Caco-2 (cell line): ENCODE measurements around the gene TRAPPC14. TPM values are rescaled to one million over a fixed set of nuclear protein-coding genes. Genes with fewer than 3 reads are reported as not detected.

ENCODE experiments used
- BruUV-seq: library from RNA; stranded (reverse); fragments of 400-500 nt; replicated peaks from 2 replicates; lab custom pipeline; 2021; lab: Mats Ljungman, UMichigan
- CTCF ChIA-PET: fragments of 300-600 bp; sonication (Branson Sonifier 250); formaldehyde crosslinking; loops from one replicate; lab custom pipeline; 2022; ENCODE audit warnings: antibody characterized with exemption; lab: Charles Lee
- POLR2A ChIA-PET: fragments of 300-600 bp; sonication (Branson Sonifier 250); formaldehyde crosslinking; loops from one replicate; lab custom pipeline; 2022; ENCODE audit warnings: antibody characterized with exemption; lab: Charles Lee
- DNase-seq, 2 experiments: peaks; one replicate each; pipeline versions ENCODE4 v3.0.0 to v3.0.0-alpha.2; 2020 to 2022
- H3K27me3 ChIP-seq: replicated peaks from 2 replicates; pipeline ENCODE4 v1.6.0; 2011; ENCODE audit warnings: low read length; ENCODE audit not compliant: control insufficient read depth, insufficient read depth
- H3K36me3 ChIP-seq: 2 replicates; pipeline ENCODE4 v1.5.1; 2011; ENCODE audit warnings: low read length; ENCODE audit not compliant: control insufficient read depth, insufficient read depth
- H3K4me1 ChIP-seq: fragments of 250-450 bp; sonication (Bioruptor Pico); 2 replicates; pipeline ENCODE4 v1.5.1; 2020; ENCODE audit warnings: mild to moderate bottlenecking
- H3K4me3 ChIP-seq: 2 replicates; pipeline ENCODE4 v1.5.1; 2011; ENCODE audit warnings: low read depth, mild to moderate bottlenecking, control low read depth, low read length
- H3K9me3 ChIP-seq: fragments of 250-450 bp; sonication (Bioruptor Pico); 2 replicates; pipeline ENCODE4 v1.5.1; 2020; ENCODE audit warnings: mild to moderate bottlenecking, moderate library complexity
- H3K27ac Mint-ChIP-seq: one replicate; pipeline ENCODE4 v1.8.0; 2022; ENCODE audit warnings: mixed read lengths; ENCODE audit not compliant: unreplicated experiment
- H3K27me3 Mint-ChIP-seq: one replicate; pipeline ENCODE4 v1.8.0; 2022; ENCODE audit warnings: mixed read lengths; ENCODE audit not compliant: insufficient read depth, unreplicated experiment
- H3K36me3 Mint-ChIP-seq: one replicate; pipeline ENCODE4 v1.8.0; 2022; ENCODE audit warnings: mild to moderate bottlenecking, mixed read lengths; ENCODE audit not compliant: insufficient read depth, unreplicated experiment
- H3K4me1 Mint-ChIP-seq: one replicate; pipeline ENCODE4 v1.8.0; 2022; ENCODE audit warnings: low read depth, mixed read lengths; ENCODE audit not compliant: unreplicated experiment
- H3K4me3 Mint-ChIP-seq: one replicate; pipeline ENCODE4 v1.8.0; 2022; ENCODE audit warnings: mild to moderate bottlenecking, moderate library complexity, mixed read lengths; ENCODE audit not compliant: unreplicated experiment
- H3K9me3 Mint-ChIP-seq: one replicate; pipeline ENCODE4 v1.8.0; 2022; ENCODE audit warnings: mixed read lengths; ENCODE audit not compliant: unreplicated experiment
- intact Hi-C: fragments of 100-400 bp; cut with micrococcal nuclease; formaldehyde crosslinking; loops from one replicate; pipeline ENCODE4 v1.10.0; 2022; ENCODE audit not compliant: unreplicated experiment
- total RNA-seq: library from RNA; stranded (reverse); gene quantifications from 2 replicates; pipeline ENCODE4 v1.2.3, GENCODE V29; 2022
- TF ChIP-seq, protein P1 (sequence below), 2 experiments: fragments of 200-600 bp in 1 of 2; IDR thresholded peaks; 1 replicate in 1 of 2; 2 replicates in 1 of 2; pipeline versions ENCODE4 v1.5.1 to v1.8.0; 2011 to 2022; ENCODE audit warnings: antibody characterized with exemption in 1 of 2, control low read depth in 1 of 2, inconsistent platforms in 1 of 2, low read depth in 1 of 2, low read length in 1 of 2, mild to moderate bottlenecking in 1 of 2, moderate library complexity in 1 of 2; ENCODE audit not compliant: insufficient read depth in 1 of 2, severe bottlenecking in 1 of 2, unreplicated experiment in 1 of 2

The TRAPPC14 gene
- total RNA-seq, 1 experiment from 2014 or later, result 23.2 TPM

DNA sequence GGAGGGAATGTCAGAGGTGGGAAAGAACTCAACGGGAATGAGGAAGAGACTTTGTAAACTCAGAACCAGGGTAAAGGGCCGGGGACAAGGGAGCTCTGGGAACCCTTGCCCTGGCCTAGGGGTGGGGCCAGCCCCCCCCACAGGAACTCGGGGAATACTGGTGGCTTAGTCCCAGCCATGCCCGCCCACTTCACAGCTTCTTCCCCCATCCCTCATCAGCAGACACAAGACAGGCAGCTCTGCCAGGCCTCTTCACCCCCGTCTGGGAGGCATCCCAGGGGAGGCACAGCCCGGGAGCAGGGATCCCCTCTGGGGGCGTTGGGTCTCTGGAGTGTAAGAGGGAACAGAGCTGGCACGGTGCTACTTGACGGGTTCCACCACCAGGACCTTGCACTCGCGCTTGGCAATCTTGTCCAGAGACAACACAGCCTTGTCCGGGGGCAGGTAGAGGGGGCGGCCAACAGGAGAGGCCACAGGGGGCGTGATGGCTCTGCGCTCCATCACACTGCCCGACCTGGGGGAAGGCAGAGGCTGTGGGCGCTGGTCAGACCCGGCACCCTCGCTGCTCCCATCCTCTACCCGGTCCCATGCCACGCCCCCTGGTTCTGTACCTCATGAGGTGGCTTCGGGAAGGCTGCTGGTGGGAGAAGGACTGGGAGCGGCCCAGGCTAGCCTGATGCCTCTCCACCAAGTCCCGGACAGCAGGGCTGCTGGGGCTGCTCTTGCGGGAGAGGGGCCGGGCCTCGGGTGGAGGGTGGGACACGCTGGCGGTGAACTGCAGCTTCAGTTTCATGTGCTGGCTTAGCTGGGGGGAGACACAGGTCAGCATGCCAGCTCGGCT, 3.7 kb downstream of the TRAPPC14 start:
- peaks cover 18% of the 10 kb centered on the region for H3K4me1 ChIP-seq
- no peaks in the 10 kb centered on the region for H3K9me3 ChIP-seq
- Mint-ChIP-seq H3K9me3 (no peaks in the 10 kb centered on the region), H3K4me3 (no peak overlapping the region), H3K36me3 (peaks cover 85% of the 10 kb centered on the region), H3K4me1 (peaks cover 24% of the 10 kb centered on the region), H3K27me3 (no peaks in the 10 kb centered on the region), H3K27ac (no peak overlapping the region)
- TF ChIP-seq, protein P1, sequence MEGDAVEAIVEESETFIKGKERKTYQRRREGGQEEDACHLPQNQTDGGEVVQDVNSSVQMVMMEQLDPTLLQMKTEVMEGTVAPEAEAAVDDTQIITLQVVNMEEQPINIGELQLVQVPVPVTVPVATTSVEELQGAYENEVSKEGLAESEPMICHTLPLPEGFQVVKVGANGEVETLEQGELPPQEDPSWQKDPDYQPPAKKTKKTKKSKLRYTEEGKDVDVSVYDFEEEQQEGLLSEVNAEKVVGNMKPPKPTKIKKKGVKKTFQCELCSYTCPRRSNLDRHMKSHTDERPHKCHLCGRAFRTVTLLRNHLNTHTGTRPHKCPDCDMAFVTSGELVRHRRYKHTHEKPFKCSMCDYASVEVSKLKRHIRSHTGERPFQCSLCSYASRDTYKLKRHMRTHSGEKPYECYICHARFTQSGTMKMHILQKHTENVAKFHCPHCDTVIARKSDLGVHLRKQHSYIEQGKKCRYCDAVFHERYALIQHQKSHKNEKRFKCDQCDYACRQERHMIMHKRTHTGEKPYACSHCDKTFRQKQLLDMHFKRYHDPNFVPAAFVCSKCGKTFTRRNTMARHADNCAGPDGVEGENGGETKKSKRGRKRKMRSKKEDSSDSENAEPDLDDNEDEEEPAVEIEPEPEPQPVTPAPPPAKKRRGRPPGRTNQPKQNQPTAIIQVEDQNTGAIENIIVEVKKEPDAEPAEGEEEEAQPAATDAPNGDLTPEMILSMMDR (IDR thresholded peaks at IDR 0.05; ENCODE audit: insufficient read depth in 1 of 2, low read depth in 1 of 2, low read length in 1 of 2, severe bottlenecking in 1 of 2, unreplicated experiment in 1 of 2), result no peak
- POLR2A ChIA-PET, result interaction anchor here (0.8 kb wide), 1 partner anchor 12 kb away, joined by 3 read pairs; no protein-coding TSS in a partner anchor
- no peaks in the 10 kb centered on the region for H3K27me3 ChIP-seq
- no TSS peak for BruUV-seq
- CTCF ChIA-PET, result interaction anchor here (0.6 kb wide), 1 partner anchor 1024 kb away, joined by 3 read pairs; no protein-coding TSS in a partner anchor
- no peak overlapping the region for H3K4me3 ChIP-seq
- no peak for DNase-seq
- no peaks in the 10 kb centered on the region; the same call in 1 of the 2 replicates for H3K36me3 ChIP-seq
- intact Hi-C loops, result no loop called here

DNA sequence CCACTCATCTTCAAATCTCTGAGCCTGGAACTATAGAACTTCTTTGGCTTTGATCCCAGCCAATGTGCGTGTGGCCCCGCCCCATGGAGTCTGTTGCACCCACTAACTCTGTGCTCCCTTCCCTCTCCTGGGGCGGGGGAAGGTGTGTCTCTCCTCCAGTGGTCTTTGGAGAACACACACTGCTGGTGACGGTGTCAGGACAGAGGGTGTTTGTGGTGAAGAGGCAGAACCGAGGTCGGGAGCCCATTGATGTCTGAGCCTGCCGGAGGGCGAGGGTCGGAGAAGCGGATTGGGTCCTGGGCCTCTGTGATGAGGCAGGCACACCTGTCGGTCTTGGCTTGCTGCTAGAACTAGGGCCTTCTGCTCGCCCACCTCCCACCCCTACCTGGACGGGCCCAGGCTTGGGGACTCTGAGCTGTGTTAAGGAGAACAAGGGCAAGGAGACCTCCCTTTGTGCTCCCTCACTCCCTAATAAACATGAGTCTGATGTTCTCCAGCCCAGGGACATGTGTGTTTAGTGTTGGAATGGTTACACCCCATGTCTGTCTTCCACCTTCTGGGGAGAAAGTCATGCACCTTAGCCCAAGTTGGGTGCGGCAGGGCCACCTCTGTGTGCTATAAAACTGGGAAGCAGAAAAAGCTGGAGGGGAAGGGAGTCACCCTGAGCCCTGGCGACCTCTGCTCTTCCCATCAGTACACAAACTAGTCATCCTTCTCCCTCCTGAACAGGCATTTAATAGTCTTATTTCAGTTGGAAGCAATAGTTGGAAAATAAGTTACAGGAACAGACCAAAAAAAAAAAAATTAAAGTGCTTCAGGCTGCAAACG, 4.6 kb downstream of the TRAPPC14 start:
- Mint-ChIP-seq H3K4me1 (peaks cover 25% of the 10 kb centered on the region), H3K36me3 (peaks cover 85% of the 10 kb centered on the region), H3K27me3 (no peaks in the 10 kb centered on the region), H3K4me3 (no peak overlapping the region), H3K9me3 (no peaks in the 10 kb centered on the region), H3K27ac (no peak overlapping the region)
- Histone ChIP-seq H3K4me3 (no peak overlapping the region), H3K9me3 (no peaks in the 10 kb centered on the region), H3K4me1 (peaks cover 18% of the 10 kb centered on the region), H3K36me3 (no peaks in the 10 kb centered on the region; the same call in 1 of the 2 replicates), H3K27me3 (no peaks in the 10 kb centered on the region)
- no TSS peak for BruUV-seq
- no peak for DNase-seq
- ChIA-PET POLR2A (no interaction called here), CTCF (interaction anchor here (0.6 kb wide), 1 partner anchor 1025 kb away, joined by 3 read pairs; no protein-coding TSS in a partner anchor)
- intact Hi-C loops, result no loop called here
- TF ChIP-seq, protein P1 (IDR thresholded peaks at IDR 0.05; ENCODE audit: insufficient read depth in 1 of 2, low read depth in 1 of 2, low read length in 1 of 2, severe bottlenecking in 1 of 2, unreplicated experiment in 1 of 2), result no peak
